Liver (tissue), 3 donors: ENCODE results near the gene USP2.
A peak's percentile ranks its signal among the peaks of the same experiment; 100 is the strongest.

Source experiments
- CTCF ChIP-seq: fragments of 150-350 bp; IDR thresholded peaks from 2 replicates; pipeline ENCODE4 v1.5.1; 2017; ENCODE audit warnings: improper control_type of control experiment, low read depth, low read length; ENCODE audit not compliant: missing input control
- EGR1 ChIP-seq, 2 donors: IDR thresholded peaks; 2 replicates each; pipeline ENCODE4 v1.6.1; 2016 to 2018; ENCODE audit warnings: antibody characterized with exemption in 2 of 2, low read depth in 2 of 2
- FOXA1 ChIP-seq: IDR thresholded peaks from 2 replicates; pipeline ENCODE4 v1.6.1; 2016; ENCODE audit warnings: antibody characterized with exemption
- GABPA ChIP-seq, 2 donors: IDR thresholded peaks in 1 of 2; conservative IDR thresholded peaks in 1 of 2; 2 replicates each; pipeline ENCODE4 v1.6.1; 2016; ENCODE audit warnings: antibody characterized with exemption in 2 of 2, mild to moderate bottlenecking in 1 of 2, moderate library complexity in 1 of 2
- JUND ChIP-seq, 2 donors: IDR thresholded peaks; 2 replicates each; pipeline ENCODE4 v1.6.1; 2016; ENCODE audit warnings: antibody characterized with exemption in 2 of 2
- MAX ChIP-seq: IDR thresholded peaks from 2 replicates; pipeline ENCODE4 v1.6.1; 2016; ENCODE audit warnings: antibody characterized with exemption
- RAD21 ChIP-seq, 2 donors: IDR thresholded peaks; 2 replicates each; pipeline ENCODE4 v1.6.1; 2016; ENCODE audit warnings: antibody characterized with exemption in 2 of 2, mild to moderate bottlenecking in 2 of 2
- RXRA ChIP-seq, 2 donors: IDR thresholded peaks; 2 replicates each; pipeline ENCODE4 v1.6.1; 2017 to 2018; ENCODE audit warnings: antibody characterized with exemption in 2 of 2, mild to moderate bottlenecking in 1 of 2
- SP1 ChIP-seq: IDR thresholded peaks from 2 replicates; pipeline ENCODE4 v1.6.1; 2018; ENCODE audit warnings: antibody characterized with exemption, mild to moderate bottlenecking
- TAF1 ChIP-seq: conservative IDR thresholded peaks from 2 replicates; pipeline ENCODE4 v1.6.1; 2016; ENCODE audit warnings: antibody characterized with exemption, mild to moderate bottlenecking
- TF ChIP-seq, protein P1 (sequence below): IDR thresholded peaks from 2 replicates; pipeline ENCODE4 v1.6.1; 2016; ENCODE audit warnings: antibody characterized with exemption
- TF ChIP-seq, protein P2 (sequence below): IDR thresholded peaks from 2 replicates; pipeline ENCODE4 v1.6.1; 2016; ENCODE audit warnings: antibody characterized with exemption
- donor health status: healthy.
- donor health status: healthy.

DNA sequence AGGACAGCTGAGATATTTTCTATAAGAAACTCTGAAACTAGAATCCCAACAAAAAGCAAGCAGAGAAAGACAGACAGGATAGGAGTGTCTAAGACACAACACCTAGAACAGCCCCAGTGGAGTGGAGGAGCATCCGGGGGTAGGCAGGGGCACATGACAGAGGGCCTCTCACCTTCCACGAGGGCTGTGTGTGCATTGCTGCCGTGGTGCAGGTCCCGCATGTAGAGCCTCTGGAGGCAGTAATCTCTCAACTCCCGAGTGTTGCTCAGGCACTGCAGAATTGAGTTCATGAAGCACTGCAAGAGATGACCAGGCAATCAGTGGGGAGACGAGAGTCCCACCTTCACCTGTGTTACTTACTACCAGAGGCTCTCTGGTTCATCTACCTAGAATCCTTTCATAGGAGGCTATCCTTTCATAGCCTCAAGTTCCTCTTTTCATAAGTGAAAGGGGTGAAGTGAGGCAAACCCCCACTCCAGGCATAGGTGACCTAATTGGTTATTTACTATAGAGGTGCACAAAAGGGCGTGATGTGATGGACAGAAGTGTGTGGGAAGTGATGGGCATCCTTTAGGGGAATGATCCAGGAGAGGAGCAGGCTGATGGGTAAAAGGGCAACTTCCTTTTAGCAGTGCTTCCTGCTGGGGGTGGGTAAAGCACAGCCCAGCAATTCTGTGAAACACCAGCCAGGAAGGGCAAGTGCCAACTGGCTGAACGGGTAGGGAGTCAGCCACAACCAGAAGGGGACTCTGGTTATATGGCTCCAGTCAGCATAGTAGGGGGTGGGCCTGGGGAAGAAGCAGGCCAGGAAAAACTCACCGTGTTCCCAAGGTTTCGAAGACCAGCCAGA lies 21.9 kb downstream of the USP2 start:
- TF ChIP-seq MAX (no peak), CTCF (no peak), TAF1 (no peak), RAD21 (IDR thresholded peaks at IDR 0.05) (no peak), FOXA1 (no peak), GABPA (IDR thresholded peaks at IDR 0.05 in 1 of 2, conservative IDR thresholded peaks at IDR 0.05 in 1 of 2) (no peak), RXRA (IDR thresholded peaks at IDR 0.05) (peak in 1 of 2 donors; percentile 6), JUND (IDR thresholded peaks at IDR 0.05) (no peak), SP1 (no peak), EGR1 (IDR thresholded peaks at IDR 0.05; ENCODE audit: low read depth in 2 of 2) (no peak)
- TF ChIP-seq, protein P1, sequence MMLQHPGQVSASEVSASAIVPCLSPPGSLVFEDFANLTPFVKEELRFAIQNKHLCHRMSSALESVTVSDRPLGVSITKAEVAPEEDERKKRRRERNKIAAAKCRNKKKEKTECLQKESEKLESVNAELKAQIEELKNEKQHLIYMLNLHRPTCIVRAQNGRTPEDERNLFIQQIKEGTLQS: no peak
- TF ChIP-seq, protein P2, sequence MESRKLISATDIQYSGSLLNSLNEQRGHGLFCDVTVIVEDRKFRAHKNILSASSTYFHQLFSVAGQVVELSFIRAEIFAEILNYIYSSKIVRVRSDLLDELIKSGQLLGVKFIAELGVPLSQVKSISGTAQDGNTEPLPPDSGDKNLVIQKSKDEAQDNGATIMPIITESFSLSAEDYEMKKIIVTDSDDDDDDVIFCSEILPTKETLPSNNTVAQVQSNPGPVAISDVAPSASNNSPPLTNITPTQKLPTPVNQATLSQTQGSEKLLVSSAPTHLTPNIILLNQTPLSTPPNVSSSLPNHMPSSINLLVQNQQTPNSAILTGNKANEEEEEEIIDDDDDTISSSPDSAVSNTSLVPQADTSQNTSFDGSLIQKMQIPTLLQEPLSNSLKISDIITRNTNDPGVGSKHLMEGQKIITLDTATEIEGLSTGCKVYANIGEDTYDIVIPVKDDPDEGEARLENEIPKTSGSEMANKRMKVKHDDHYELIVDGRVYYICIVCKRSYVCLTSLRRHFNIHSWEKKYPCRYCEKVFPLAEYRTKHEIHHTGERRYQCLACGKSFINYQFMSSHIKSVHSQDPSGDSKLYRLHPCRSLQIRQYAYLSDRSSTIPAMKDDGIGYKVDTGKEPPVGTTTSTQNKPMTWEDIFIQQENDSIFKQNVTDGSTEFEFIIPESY: no peak
